SK-N-MC (cell line): ENCODE results near the gene XPA.

Experiments used
- EZH2 ChIP-seq: fragments of 200-600 bp; sonication (generic); IDR thresholded peaks from one replicate; pipeline ENCODE4 v1.6.1; 2017; ENCODE audit warnings: antibody characterized with exemption
- FOXP2 ChIP-seq: optimal IDR thresholded peaks from 2 replicates; pipeline ENCODE3; 2011; ENCODE audit warnings: mild to moderate bottlenecking, moderate library complexity; ENCODE audit not compliant: insufficient read depth; ENCODE audit errors: extremely low read length, control extremely low read depth
- POLR2AphosphoS5 ChIP-seq: IDR thresholded peaks from 2 replicates; pipeline ENCODE4 v1.6.1; 2012; ENCODE audit warnings: mild to moderate bottlenecking, low read depth, low read length, borderline replicate concordance

GRCh38 chr9:97714435-97714834 lies 17.3 kb upstream of the XPA start:
- no peak for TF ChIP-seq EZH2
- TF ChIP-seq POLR2AphosphoS5 = no peak
- TF ChIP-seq FOXP2 = no peak
